Activated CD8-positive, alpha-beta T cell treated with anti-CD3 and anti-CD28 coated beads, Interleukin-2, amount 10 ng/mL, durations not matched to agents 7 days and 5 days (primary cell): ENCODE results near the gene C10orf67. TPM values are rescaled to one million over a fixed set of nuclear protein-coding genes. Genes with fewer than 3 reads are reported as not detected.
A peak's percentile ranks its signal among the peaks of the same experiment; 100 is the strongest.
"Not testable (repeated sequence)": the region's sequence is repeated elsewhere in the genome, so short reads cannot be mapped to it uniquely, and the experiment has no call there.

Experiments
- ATAC-seq: fragments of 150-1000 bp; cut with Tn5 transposase; one replicate; pipeline ENCODE4 v1.10.0; 2021; ENCODE audit warnings: moderate library complexity
- CTCF ChIA-PET: fragments of 350-600 bp; sonication (Branson Sonifier 250); formaldehyde crosslinking; loops from one replicate; lab custom pipeline; 2021; ENCODE audit warnings: antibody characterized with exemption; lab: Charles Lee
- POLR2A ChIA-PET: fragments of 350-600 bp; sonication (Branson Sonifier 250); formaldehyde crosslinking; loops from one replicate; lab custom pipeline; 2021; ENCODE audit warnings: antibody characterized with exemption; lab: Charles Lee
- DNase-seq: peaks from one replicate; pipeline ENCODE4 v3.0.0-alpha.2; 2020
- H3K27ac Mint-ChIP-seq: one replicate; pipeline ENCODE4 v1.8.0; 2021; ENCODE audit warnings: mild to moderate bottlenecking, mixed read lengths
- H3K27me3 Mint-ChIP-seq: one replicate; pipeline ENCODE4 v1.8.0; 2021; ENCODE audit warnings: low read depth, mixed read lengths
- H3K36me3 Mint-ChIP-seq: one replicate; pipeline ENCODE4 v1.8.0; 2021; ENCODE audit warnings: low read depth, mixed read lengths
- H3K4me1 Mint-ChIP-seq: one replicate; pipeline ENCODE4 v1.8.0; 2021; ENCODE audit warnings: low read depth, mixed read lengths
- H3K4me3 Mint-ChIP-seq: one replicate; pipeline ENCODE4 v1.8.0; 2021; ENCODE audit warnings: mild to moderate bottlenecking, mixed read lengths
- H3K9me3 Mint-ChIP-seq: one replicate; pipeline ENCODE4 v1.8.0; 2022; ENCODE audit warnings: mixed read lengths; ENCODE audit not compliant: insufficient read depth
- total RNA-seq, 2 experiments: library from RNA; stranded (reverse); gene quantifications; one replicate each; pipeline ENCODE4 v1.2.3, GENCODE V29; 2021

The C10orf67 gene
- total RNA-seq, 2 experiments from 2014 or later, result not detected

DNA sequence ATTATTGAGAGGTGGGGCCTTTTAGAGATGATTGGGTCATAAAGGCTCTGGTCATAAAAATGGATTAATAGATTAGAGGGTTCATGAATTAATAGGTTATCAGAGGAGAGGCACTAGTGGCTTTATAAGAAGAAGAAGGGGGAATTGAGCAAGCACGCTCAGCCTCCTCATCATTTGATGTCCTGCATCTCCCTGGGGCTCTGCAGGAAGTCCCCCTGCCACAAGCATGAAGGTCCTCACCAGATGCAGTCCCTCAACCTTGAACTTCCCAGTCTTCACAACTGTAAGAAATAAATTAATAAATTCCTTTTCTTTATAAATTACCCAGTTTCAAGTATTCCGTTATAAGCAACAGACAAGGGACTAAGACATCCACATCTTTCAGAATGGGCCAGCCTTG, 17.1 kb upstream of the C10orf67 start:
- Mint-ChIP-seq H3K27ac (no peak overlapping the region), H3K27me3 (no peaks in the 10 kb centered on the region), H3K36me3 (peaks cover 10% of the 10 kb centered on the region), H3K4me1 (peaks cover 44% of the 10 kb centered on the region), H3K9me3 (no peaks in the 10 kb centered on the region), H3K4me3 (no peak overlapping the region)
- ATAC-seq (no peak), DNase-seq (no peak)
- CTCF ChIA-PET, result interaction anchor here (1.5 kb wide), 1 partner anchor 43 kb away, joined by 3 read pairs; no protein-coding TSS in a partner anchor
- POLR2A ChIA-PET, result interaction anchor here (0.6 to 3.4 kb wide), 3 partner anchors 20 to 333 kb away, joined by 4 to 24 read pairs (median 7); partner anchors contain the start of gene OTUD1

DNA sequence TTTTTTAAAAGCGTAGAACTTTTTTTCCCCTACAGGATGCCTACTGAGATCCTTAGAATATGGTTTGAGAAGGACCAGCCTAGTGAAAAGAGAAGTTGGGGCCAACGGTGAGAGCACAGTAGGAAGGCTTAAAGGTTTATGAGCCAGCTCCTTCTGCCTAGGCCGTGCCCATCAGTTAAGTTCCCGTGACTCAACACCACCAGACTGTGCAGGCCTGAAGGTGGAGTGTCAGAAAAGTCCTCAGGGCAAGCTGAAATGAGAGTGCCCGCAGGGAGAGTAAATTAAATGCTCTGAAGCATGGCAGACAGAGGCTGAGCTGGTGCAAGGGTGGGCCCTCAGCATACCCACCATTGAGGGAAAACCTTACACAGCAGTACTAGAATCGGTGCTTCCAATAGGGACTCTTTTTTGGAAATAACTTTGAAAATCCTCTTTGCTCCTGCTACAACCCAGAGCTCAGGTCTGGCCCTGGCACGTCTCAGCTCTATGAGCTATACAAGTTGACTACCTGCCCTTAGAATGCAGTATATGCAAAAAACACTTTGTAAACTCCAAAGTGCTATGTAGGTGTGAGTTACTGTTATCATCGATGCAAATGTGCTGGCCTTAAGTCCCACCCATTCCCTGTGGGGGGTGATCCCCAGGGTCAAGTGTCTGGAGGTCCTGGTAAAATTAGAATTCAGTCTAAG, 15.2 kb upstream of the C10orf67 start:
- Mint-ChIP-seq H3K4me1 (peaks cover 29% of the 10 kb centered on the region), H3K4me3 (no peak overlapping the region), H3K9me3 (no peaks in the 10 kb centered on the region), H3K27ac (no peak overlapping the region), H3K27me3 (no peaks in the 10 kb centered on the region), H3K36me3 (peaks cover 2% of the 10 kb centered on the region)
- DNase-seq (no peak), ATAC-seq (no peak)
- ChIA-PET CTCF (no interaction called here), POLR2A (interaction anchor here (0.6 kb wide), 1 partner anchor 243 kb away, joined by 3 read pairs; no protein-coding TSS in a partner anchor)

DNA sequence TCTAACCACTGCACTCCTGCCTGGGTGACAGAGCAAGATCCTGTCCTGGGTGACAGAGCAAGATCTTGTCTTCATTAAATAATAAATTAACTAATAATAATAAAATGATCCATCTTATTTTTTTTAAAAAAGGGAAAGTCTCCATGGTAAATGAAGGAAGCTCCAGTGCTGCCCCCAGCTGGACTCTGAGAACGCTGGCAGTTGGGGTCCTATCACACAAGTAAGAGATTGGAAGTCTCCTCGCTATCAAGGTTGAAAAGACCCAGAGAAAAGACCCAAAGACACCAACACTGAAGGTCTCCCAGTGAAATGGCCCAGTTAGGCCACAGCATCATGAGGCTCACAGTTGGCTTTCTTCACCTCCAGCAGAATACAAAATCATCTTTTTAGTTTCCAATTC, 13.8 kb upstream of the C10orf67 start:
- no peak overlapping the region for H3K27ac Mint-ChIP-seq
- no peaks in the 10 kb centered on the region for H3K36me3 Mint-ChIP-seq
- H3K4me3 Mint-ChIP-seq, result no peak overlapping the region
- H3K27me3 Mint-ChIP-seq, result peaks cover 2% of the 10 kb centered on the region
- peaks cover 14% of the 10 kb centered on the region for H3K4me1 Mint-ChIP-seq
- POLR2A ChIA-PET, result no interaction called here
- ATAC-seq (no peak), DNase-seq (no peak)
- CTCF ChIA-PET, result interaction anchor here (1.6 kb wide), 1 partner anchor 170 kb away, joined by 4 read pairs; no protein-coding TSS in a partner anchor
- no peaks in the 10 kb centered on the region for H3K9me3 Mint-ChIP-seq

DNA sequence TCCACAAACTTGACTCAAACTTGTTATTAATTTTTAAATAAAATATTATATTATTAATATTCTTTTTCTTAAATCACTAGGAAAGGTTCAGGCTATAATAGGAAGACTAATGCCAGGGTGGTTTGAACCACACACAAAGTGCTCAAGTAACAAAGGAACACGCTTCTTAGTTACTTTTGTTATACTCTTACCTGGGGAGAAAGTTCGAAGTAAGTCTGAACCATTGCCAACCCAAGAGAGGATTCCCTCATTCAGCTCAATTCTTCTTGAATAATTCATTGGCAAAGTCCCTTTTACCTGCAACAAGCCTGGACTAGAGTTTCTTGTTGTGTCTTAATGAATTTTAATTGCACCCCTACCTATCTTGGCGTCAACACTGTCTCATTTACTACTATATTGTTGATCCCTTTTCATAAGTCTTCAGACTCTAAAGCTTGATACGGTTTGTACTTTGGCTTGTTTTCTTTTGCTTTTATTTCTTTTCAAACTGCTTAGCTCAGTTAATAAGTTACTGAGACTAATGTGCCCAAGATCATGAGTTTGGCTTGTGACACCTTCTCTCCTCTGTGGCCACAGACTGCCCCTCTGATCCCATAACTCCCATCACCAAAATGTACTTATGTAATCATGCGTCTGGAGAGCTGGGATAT, 10.2 kb upstream of the C10orf67 start:
- Mint-ChIP-seq H3K27ac (no peak overlapping the region), H3K27me3 (peaks cover 5% of the 10 kb centered on the region), H3K36me3 (no peaks in the 10 kb centered on the region), H3K4me1 (no peaks in the 10 kb centered on the region), H3K4me3 (no peak overlapping the region), H3K9me3 (no peaks in the 10 kb centered on the region)
- CTCF ChIA-PET, result no interaction called here
- ATAC-seq, result no peak
- DNase-seq, result no peak
- POLR2A ChIA-PET, result no interaction called here

- Mint-ChIP-seq H3K27ac (no peak overlapping the region), H3K27me3 (peaks cover 9% of the 10 kb centered on the region), H3K4me1 (no peaks in the 10 kb centered on the region), H3K9me3 (no peaks in the 10 kb centered on the region), H3K36me3 (no peaks in the 10 kb centered on the region), H3K4me3 (no peak overlapping the region)
- ChIA-PET CTCF (no interaction called here), POLR2A (no interaction called here)
- ATAC-seq (no peak), DNase-seq (no peak)
Observed at GRCh38 chr10:23351926-23352519, 7.4 kb upstream of the C10orf67 start.

DNA sequence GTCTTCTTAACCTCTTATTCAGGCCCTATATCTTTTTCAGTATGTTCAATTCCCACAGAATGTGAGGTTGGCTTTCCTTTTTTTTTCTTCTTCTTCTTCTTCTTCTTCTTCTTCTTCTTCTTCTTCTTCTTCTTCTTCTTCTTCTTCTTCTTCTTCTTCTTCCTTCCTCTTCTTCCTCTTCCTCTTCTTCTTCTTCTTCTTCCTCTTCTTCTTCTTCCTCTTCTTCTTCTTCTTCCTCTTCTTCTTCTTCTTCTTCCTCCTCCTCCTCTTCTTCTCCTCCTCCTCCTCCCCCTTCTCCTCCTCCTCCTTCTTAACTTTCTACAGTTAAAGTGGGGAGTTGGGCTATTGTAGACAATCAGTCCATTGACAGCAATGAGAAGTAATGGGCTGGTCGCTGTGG, 6.1 kb upstream of the C10orf67 start:
- POLR2A ChIA-PET, CTCF ChIA-PET: not testable (repeated sequence)

GRCh38 chr10:23345861-23346260, 1.3 kb upstream of the C10orf67 start:
- peaks cover 22% of the 10 kb centered on the region for H3K4me1 Mint-ChIP-seq
- no peak overlapping the region for H3K4me3 Mint-ChIP-seq
- POLR2A ChIA-PET, result interaction anchor here (0.7 to 1.9 kb wide), 2 partner anchors 10 to 17 kb away, joined by 3 to 5 read pairs; no protein-coding TSS in a partner anchor
- no peaks in the 10 kb centered on the region for H3K9me3 Mint-ChIP-seq
- no peak for ATAC-seq
- no peak overlapping the region for H3K27ac Mint-ChIP-seq
- no peaks in the 10 kb centered on the region for H3K36me3 Mint-ChIP-seq
- CTCF ChIA-PET, result no interaction called here
- DNase-seq, result no peak
- peaks cover 8% of the 10 kb centered on the region for H3K27me3 Mint-ChIP-seq

More for the DNA sequence above, 6.1 kb upstream of the C10orf67 start:
- not testable (repeated sequence) for H3K4me1 Mint-ChIP-seq, H3K9me3 Mint-ChIP-seq, H3K27ac Mint-ChIP-seq, H3K36me3 Mint-ChIP-seq, DNase-seq, H3K4me3 Mint-ChIP-seq, ATAC-seq
- peaks cover 11% of the 10 kb centered on the region for H3K27me3 Mint-ChIP-seq

DNA sequence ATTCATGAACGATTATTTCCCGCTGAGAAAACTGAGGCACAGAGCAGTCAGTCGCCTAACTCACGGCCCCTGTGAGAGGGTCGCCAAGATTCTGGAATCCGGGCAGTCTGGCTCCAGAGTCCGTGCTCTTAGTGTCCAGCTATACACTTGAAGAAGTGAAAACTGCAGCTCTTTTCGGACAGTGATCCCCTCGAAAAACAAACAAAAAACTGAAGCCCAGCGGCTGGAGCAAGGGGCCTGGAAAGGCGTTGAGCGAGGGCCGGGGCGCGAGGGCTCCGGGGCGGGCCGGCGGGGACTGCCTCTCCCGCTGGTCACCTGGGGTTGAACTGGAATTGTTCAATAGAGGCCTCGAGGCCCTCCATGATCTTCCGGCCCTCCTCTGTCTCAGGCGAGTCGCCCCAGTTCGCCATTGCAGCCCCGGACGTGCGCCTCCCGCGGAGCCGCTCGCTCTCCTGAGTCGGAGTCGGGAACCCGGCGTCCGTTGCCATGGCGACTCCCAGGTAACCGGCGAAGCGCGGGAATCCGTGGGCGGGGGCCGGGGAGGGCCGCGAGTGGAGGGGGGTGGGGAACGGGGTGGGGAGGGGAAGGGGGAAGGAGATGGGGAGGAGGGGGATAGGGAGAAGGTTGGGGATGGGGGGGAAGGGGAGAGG, 881 bp downstream of the C10orf67 start:
- ChIA-PET CTCF (no interaction called here), POLR2A (interaction anchor here (1.5 kb wide), 1 partner anchor 19 kb away, joined by 4 read pairs; no protein-coding TSS in a partner anchor)
- H3K4me1 Mint-ChIP-seq, result peaks cover 34% of the 10 kb centered on the region

DNA sequence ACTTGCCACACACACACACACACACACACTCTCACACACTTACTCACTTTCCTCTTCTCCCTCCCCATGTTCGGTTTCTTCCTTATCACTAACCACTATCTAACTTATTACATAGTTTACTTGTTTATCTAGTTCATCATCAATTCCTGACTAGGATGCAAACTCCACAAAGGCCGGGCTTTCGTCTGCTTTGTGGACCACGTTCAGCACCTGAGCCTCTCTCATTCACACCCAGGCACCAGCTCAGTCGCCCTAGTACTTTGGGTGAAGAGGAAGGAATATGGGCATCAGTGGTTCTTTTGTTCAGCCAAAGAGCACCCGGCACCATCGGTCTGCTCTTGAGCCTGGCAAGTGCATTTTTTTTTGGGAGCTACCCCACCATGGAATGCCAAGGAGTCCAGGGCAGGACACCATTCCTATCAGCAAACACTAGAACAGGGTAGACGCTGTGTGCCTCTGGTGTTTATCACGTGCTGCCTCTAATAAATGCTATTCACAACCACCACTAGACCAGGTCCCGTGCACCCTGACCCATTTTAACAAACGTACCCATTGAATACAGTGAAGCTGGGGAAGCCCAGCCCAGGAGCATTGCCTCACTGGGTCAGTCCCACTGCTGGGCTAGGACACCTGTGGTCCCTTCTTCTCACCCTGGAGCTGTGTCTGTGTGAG, 2.2 kb downstream of the C10orf67 start:
- H3K4me3 Mint-ChIP-seq, result no peak overlapping the region
- no peaks in the 10 kb centered on the region for H3K36me3 Mint-ChIP-seq
- H3K27me3 Mint-ChIP-seq, result peaks cover 4% of the 10 kb centered on the region
- ATAC-seq (no peak), DNase-seq (no peak)
- H3K27ac Mint-ChIP-seq, result no peak overlapping the region
- ChIA-PET CTCF (no interaction called here), POLR2A (interaction anchor here (2.4 kb wide), 1 partner anchor 21 kb away, joined by 7 read pairs; no protein-coding TSS in a partner anchor)
- no peaks in the 10 kb centered on the region for H3K9me3 Mint-ChIP-seq
- H3K4me1 Mint-ChIP-seq, result peaks cover 34% of the 10 kb centered on the region

More for the DNA sequence above, 881 bp downstream of the C10orf67 start:
- Mint-ChIP-seq H3K4me3 (peak overlapping the region; percentile 79), H3K27me3 (peaks cover 4% of the 10 kb centered on the region), H3K27ac (peak overlapping the region; percentile 43), H3K9me3 (no peaks in the 10 kb centered on the region), H3K36me3 (no peaks in the 10 kb centered on the region)
- DNase-seq (peak; percentile 49), ATAC-seq (peak; percentile 56)

DNA sequence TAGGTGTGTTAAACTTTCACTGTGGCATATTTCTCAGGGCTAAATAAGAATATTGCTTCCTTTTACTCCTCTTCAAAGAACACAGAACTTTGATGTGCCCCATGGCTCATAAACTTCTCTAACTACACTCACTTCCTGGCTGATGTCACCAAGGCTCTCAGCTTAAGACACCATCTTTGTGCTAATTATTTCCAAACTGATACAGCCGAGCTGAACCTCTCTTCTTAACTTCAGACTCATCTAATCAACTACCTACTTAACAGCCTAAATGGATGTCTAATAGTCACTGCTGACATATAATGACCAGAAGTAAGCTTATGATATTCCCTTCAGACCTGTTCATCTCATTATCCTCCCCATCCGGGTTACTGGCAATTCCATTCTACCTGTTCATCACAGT, 3.6 kb downstream of the C10orf67 start:
- ATAC-seq, result peak; percentile 76
- ChIA-PET CTCF (interaction anchor here (0.8 to 1.4 kb wide), 4 partner anchors 9 to 132 kb away, joined by 3 to 4 read pairs (median 3); no protein-coding TSS in a partner anchor), POLR2A (interaction anchor here (1.1 to 2.4 kb wide), 2 partner anchors 22 to 27 kb away, joined by 4 to 7 read pairs; no protein-coding TSS in a partner anchor)
- peaks cover 34% of the 10 kb centered on the region for H3K4me1 Mint-ChIP-seq
- no peaks in the 10 kb centered on the region for H3K9me3 Mint-ChIP-seq
- peaks cover 4% of the 10 kb centered on the region for H3K27me3 Mint-ChIP-seq
- no peaks in the 10 kb centered on the region for H3K36me3 Mint-ChIP-seq
- H3K27ac Mint-ChIP-seq, result peak overlapping the region; percentile 64
- no peak for DNase-seq
- H3K4me3 Mint-ChIP-seq, result no peak overlapping the region

DNA sequence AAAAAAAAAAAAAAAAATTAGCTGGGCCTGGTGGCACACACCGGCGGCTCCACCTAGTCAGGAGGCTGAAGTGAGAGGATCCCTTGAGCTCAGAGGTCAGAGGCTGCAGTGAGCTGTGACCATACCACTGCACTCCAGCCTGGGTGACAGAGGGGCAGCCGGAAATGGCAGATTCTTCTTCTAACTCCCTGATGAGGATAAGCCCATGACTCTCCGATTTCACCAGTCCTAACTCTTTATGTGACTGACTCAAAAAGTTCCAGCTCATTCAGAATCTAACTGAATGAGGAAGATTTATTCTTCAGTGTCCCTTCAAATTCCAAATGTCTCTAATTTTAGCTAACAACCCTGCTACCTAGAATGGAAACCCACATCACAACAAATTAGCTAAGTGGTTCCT, 4.2 kb downstream of the C10orf67 start:
- Mint-ChIP-seq H3K27me3 (peaks cover 2% of the 10 kb centered on the region), H3K9me3 (no peaks in the 10 kb centered on the region), H3K4me1 (peaks cover 33% of the 10 kb centered on the region), H3K36me3 (no peaks in the 10 kb centered on the region), H3K27ac (no peak overlapping the region), H3K4me3 (no peak overlapping the region)
- ATAC-seq, result no peak
- ChIA-PET CTCF (interaction anchor here (1.2 to 1.4 kb wide), 2 partner anchors 101 to 132 kb away, joined by 3 read pairs; no protein-coding TSS in a partner anchor), POLR2A (interaction anchor here (1.1 kb wide), 1 partner anchor 28 kb away, joined by 4 read pairs; no protein-coding TSS in a partner anchor)
- DNase-seq, result no peak
